IMR-90 (cell line): Measurements from ENCODE around the gene C2orf68. TPM values are rescaled to one million over a fixed set of nuclear protein-coding genes. Genes with fewer than 3 reads are reported as not detected.

Experiments used
- ATAC-seq: fragments of 200-7000 bp; cut with Tn5 transposase; 2 replicates; pipeline ENCODE4 v1.9.1; 2020; ENCODE audit warnings: low read depth, mild to moderate bottlenecking, moderate library complexity
- BruUV-seq: library from RNA; stranded (reverse); fragments of 400-500 nt; replicated peaks from 2 replicates; lab custom pipeline; 2021; lab: Mats Ljungman, UMichigan
- CTCF ChIA-PET: fragments of 300-600 bp; formaldehyde crosslinking; extraction: SDS; loops from one replicate; lab custom pipeline; 2021; ENCODE audit warnings: antibody characterized with exemption; lab: Yijun Ruan, JAX
- POLR2A ChIA-PET: fragments of 300-600 bp; sonication (Branson Sonifier 250); formaldehyde crosslinking; loops from one replicate; lab custom pipeline; 2022; ENCODE audit warnings: antibody characterized with exemption; ENCODE audit not compliant: unreplicated experiment; lab: Charles Lee
- DNase-seq: peaks from one replicate; pipeline ENCODE4 v3.0.0; 2013
- H2AFZ ChIP-seq: replicated peaks from 2 replicates; pipeline ENCODE3; 2013; ENCODE audit warnings: low read length, mild to moderate bottlenecking; ENCODE audit not compliant: poor library complexity
- H2AK5ac ChIP-seq: 2 replicates; pipeline ENCODE4 v1.6.1; 2013; ENCODE audit warnings: low read depth, low read length, inconsistent platforms
- H2AK9ac ChIP-seq: replicated peaks from 2 replicates; pipeline ENCODE3; 2013; ENCODE audit warnings: mild to moderate bottlenecking, low read depth, low read length, moderate library complexity; ENCODE audit not compliant: poor library complexity
- H2BK120ac ChIP-seq: 2 replicates; pipeline ENCODE4 v1.6.1; 2013; ENCODE audit warnings: low read depth, low read length, inconsistent platforms
- H2BK15ac ChIP-seq: 3 replicates; pipeline ENCODE4 v1.6.1; 2013; ENCODE audit warnings: low read depth, low read length, inconsistent platforms
- H2BK20ac ChIP-seq: 2 replicates; pipeline ENCODE4 v1.6.1; 2013; ENCODE audit warnings: low read depth, mild to moderate bottlenecking, inconsistent platforms, low read length, moderate library complexity
- H2BK5ac ChIP-seq: 2 replicates; pipeline ENCODE4 v1.6.1; 2013; ENCODE audit warnings: mild to moderate bottlenecking, low read depth, low read length, inconsistent platforms; ENCODE audit not compliant: poor library complexity, severe bottlenecking
- H3K14ac ChIP-seq: replicated peaks from 2 replicates; pipeline ENCODE4 v1.6.1; 2013; ENCODE audit warnings: low read depth, low read length, inconsistent platforms
- H3K18ac ChIP-seq: 2 replicates; pipeline ENCODE4 v1.6.1; 2013; ENCODE audit warnings: low read depth, low read length, control low read depth
- H3K23ac ChIP-seq: 2 replicates; pipeline ENCODE4 v1.6.1; 2013; ENCODE audit warnings: low read depth, low read length, inconsistent platforms
- H3K27ac ChIP-seq: 2 replicates; pipeline ENCODE4 v1.5.1; 2013; ENCODE audit warnings: mild to moderate bottlenecking, control low read depth, low read length; ENCODE audit not compliant: insufficient read depth
- H3K27me3 ChIP-seq: 2 replicates; pipeline ENCODE4 v1.6.1; 2013; ENCODE audit warnings: low read length; ENCODE audit not compliant: control insufficient read depth, insufficient read depth
- H3K36me3 ChIP-seq: 2 replicates; pipeline ENCODE4 v1.6.1; 2013; ENCODE audit warnings: low read length, mixed read lengths; ENCODE audit not compliant: control insufficient read depth, insufficient read depth
- H3K4ac ChIP-seq: 2 replicates; pipeline ENCODE4 v1.6.1; 2013; ENCODE audit warnings: low read depth, low read length, inconsistent platforms
- H3K4me1 ChIP-seq: 2 replicates; pipeline ENCODE4 v1.6.1; 2013; ENCODE audit warnings: low read length, mixed read lengths; ENCODE audit not compliant: control insufficient read depth, insufficient read depth
- H3K4me2 ChIP-seq: 2 replicates; pipeline ENCODE4 v1.6.1; 2013; ENCODE audit warnings: low read depth, mild to moderate bottlenecking, control low read depth, low read length, moderate library complexity
- H3K4me3 ChIP-seq: 2 replicates; pipeline ENCODE4 v1.5.1; 2013; ENCODE audit warnings: low read depth, mild to moderate bottlenecking, control low read depth, low read length, moderate library complexity; ENCODE audit not compliant: insufficient read depth
- H3K56ac ChIP-seq: 2 replicates; pipeline ENCODE4 v1.6.1; 2013; ENCODE audit warnings: low read length, inconsistent platforms; ENCODE audit not compliant: insufficient read depth; ENCODE audit errors: extremely low read depth
- H3K79me1 ChIP-seq, 2 experiments: 2 replicates each; pipeline ENCODE4 v1.6.1; 2013; ENCODE audit warnings: low read length in 2 of 2, inconsistent platforms in 1 of 2, low read depth in 1 of 2
- H3K9ac ChIP-seq: 2 replicates; pipeline ENCODE4 v1.6.1; 2013; ENCODE audit warnings: low read depth, low read length, control low read depth
- H3K9me1 ChIP-seq: 2 replicates; pipeline ENCODE4 v1.6.1; 2013; ENCODE audit warnings: low read length, inconsistent platforms; ENCODE audit not compliant: insufficient read depth
- H3K9me3 ChIP-seq: 2 replicates; pipeline ENCODE4 v1.6.1; 2013; ENCODE audit warnings: low read length; ENCODE audit not compliant: control insufficient read depth, insufficient read depth
- H4K20me1 ChIP-seq: 2 replicates; pipeline ENCODE4 v1.6.1; 2013; ENCODE audit warnings: low read length, inconsistent platforms; ENCODE audit not compliant: insufficient read depth
- H4K5ac ChIP-seq: 2 replicates; pipeline ENCODE4 v1.6.1; 2013; ENCODE audit warnings: mild to moderate bottlenecking, low read depth, low read length, control low read depth
- H4K8ac ChIP-seq, 2 experiments: 2 replicates each; pipeline ENCODE4 v1.6.1; 2013; ENCODE audit warnings: low read depth in 2 of 2, low read length in 2 of 2, control low read depth in 1 of 2, inconsistent platforms in 1 of 2
- H4K91ac ChIP-seq: 2 replicates; pipeline ENCODE4 v1.6.1; 2013; ENCODE audit warnings: low read depth, low read length, inconsistent platforms; ENCODE audit not compliant: insufficient read depth
- CEBPB ChIP-seq: IDR thresholded peaks from 2 replicates; pipeline ENCODE4 v1.6.1; 2012; ENCODE audit warnings: low read depth, low read length, improper control_type of control experiment
- CHD1 ChIP-seq: IDR thresholded peaks from 2 replicates; pipeline ENCODE4 v1.6.1; 2012; ENCODE audit warnings: low read depth, low read length, improper control_type of control experiment
- FOS ChIP-seq: fragments of 150-350 bp; IDR thresholded peaks from 2 replicates; pipeline ENCODE4 v1.6.1; 2016; ENCODE audit warnings: low read depth, low read length
- POLR2A ChIP-seq: IDR thresholded peaks from 2 replicates; pipeline ENCODE4 v1.6.1; 2012; ENCODE audit warnings: mild to moderate bottlenecking, low read depth, low read length
- RCOR1 ChIP-seq: IDR thresholded peaks from 2 replicates; pipeline ENCODE4 v1.6.1; 2012; ENCODE audit warnings: mild to moderate bottlenecking, low read length, improper control_type of control experiment; ENCODE audit not compliant: insufficient replicate concordance
- RFX5 ChIP-seq: IDR thresholded peaks from 2 replicates; pipeline ENCODE4 v1.8.0; 2012; ENCODE audit warnings: low read depth, mild to moderate bottlenecking, low read length, moderate library complexity
- SMC3 ChIP-seq: fragments of 150-350 bp; IDR thresholded peaks from 2 replicates; pipeline ENCODE4 v1.6.1; 2016; ENCODE audit warnings: low read depth, mild to moderate bottlenecking, antibody characterized with exemption, low read length, moderate library complexity
- WGBS, 2 experiments: methylation state at CpG; one replicate each; pipeline versions ENCODE4 v1.1.5 to v1.1.7; 2013; ENCODE audit warnings: missing lambda C conversion rate in 2 of 2; ENCODE audit not compliant: insufficient read length in 1 of 2; ENCODE audit errors: extremely low coverage in 2 of 2; 5-methylcytosine and 5-hydroxymethylcytosine counted together
- dilution Hi-C: fragments of 300-500 bp; cut with HindIII; formaldehyde crosslinking; loops from one replicate; pipeline ENCODE4 v1.14.3; 2018; ENCODE audit warnings: low sequenced_read_pairs; ENCODE audit not compliant: unreplicated experiment
- in situ Hi-C: fragments of 300-500 bp; cut with MboI; formaldehyde crosslinking; loops from 3 replicates; pipeline ENCODE4 v1.14.3; 2019; ENCODE audit warnings: low sequenced_read_pairs, inconsistent platforms, mixed read lengths
- intact Hi-C: fragments of 100-400 bp; cut with micrococcal nuclease; formaldehyde crosslinking; loops from 2 replicates; pipeline ENCODE4 v1.10.0; 2022
- polyA plus RNA-seq, 3 experiments: library from polyadenylated mRNA; depleted of rRNA; stranded (reverse); fragments of >200 nt; gene quantifications; 2 replicates each; pipeline ENCODE4 v1.2.3, GENCODE V29; 2012; ENCODE audit warnings: low replicate concordance in 1 of 3
- total RNA-seq: library from RNA; depleted of rRNA; stranded (reverse); fragments of >200 nt; gene quantifications from 2 replicates; pipeline ENCODE4 v1.2.3, GENCODE V29; 2012
- TF ChIP-seq, protein P1 (sequence below): fragments of 150-350 bp; IDR thresholded peaks from 2 replicates; pipeline ENCODE4 v1.6.1; 2016; ENCODE audit warnings: low read depth, mild to moderate bottlenecking, low read length, moderate library complexity, borderline replicate concordance

The C2orf68 gene
- total and polyA plus RNA-seq, 2 of the 4 experiments (the other 2 are of a cell fraction): 6.8 to 10.1 TPM

DNA sequence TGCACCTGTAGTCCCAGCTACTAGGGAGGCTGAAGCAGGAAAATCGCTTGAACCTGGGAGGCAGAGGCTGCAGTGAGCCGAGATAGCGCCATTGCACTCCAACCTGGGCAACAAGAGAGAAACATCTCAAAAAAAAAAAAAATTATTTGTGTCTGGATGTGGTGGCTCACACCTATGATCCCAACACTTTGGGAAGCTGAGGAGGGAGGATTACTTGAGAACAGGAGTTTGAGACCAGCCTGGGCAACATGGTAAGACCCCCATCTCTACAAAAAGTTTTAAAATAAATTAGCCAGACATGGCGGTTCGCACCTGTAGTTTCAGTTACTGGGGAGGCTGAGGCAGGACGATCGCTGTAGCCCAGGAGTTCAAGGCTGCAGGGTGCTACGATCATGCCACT, 36.1 kb downstream of the C2orf68 start:
- dilution Hi-C loops: no loop called here
- ChIA-PET POLR2A (no interaction called here), CTCF (no interaction called here)
- 0 out of 2 replicates have a peak, but pooled peaks cover 3% of the 10 kb centered on the region for H3K9me1 ChIP-seq
- no peak overlapping the region for H3K56ac ChIP-seq
- H3K27ac ChIP-seq: no peak overlapping the region
- H3K4ac ChIP-seq: peak overlapping the region; percentile 1; the same call in 1 of the 2 replicates
- H3K9ac ChIP-seq: no peak overlapping the region
- H2BK120ac ChIP-seq: no peak overlapping the region
- BruUV-seq: no TSS peak
- peaks cover 16% of the 10 kb centered on the region; the same call in 1 of the 2 replicates for H3K4me1 ChIP-seq
- no peak for ATAC-seq
- WGBS, 2 experiments: 93% methylated on average over 2 of the region's 8 CpGs; no CpG with 5 or more reads in 1 of the 2 experiments
- H2AK5ac ChIP-seq: 0 out of 2 replicates have a peak overlapping the region, but pooled peaks have one; percentile 16
- intact Hi-C loops: no loop called here
- H4K8ac ChIP-seq: no peak overlapping the region
- no peak overlapping the region for H3K4me2 ChIP-seq
- no peak overlapping the region for H4K91ac ChIP-seq
- H3K4me3 ChIP-seq: no peak overlapping the region
- no peak overlapping the region for H3K18ac ChIP-seq
- no peak overlapping the region for H2BK5ac ChIP-seq
- peaks cover 12% of the 10 kb centered on the region for H3K27me3 ChIP-seq
- TF ChIP-seq FOS: no peak
- no peak for TF ChIP-seq CEBPB
- no peak for TF ChIP-seq RFX5
- no peak for TF ChIP-seq POLR2A
- TF ChIP-seq CHD1: no peak
- TF ChIP-seq SMC3: no peak
- TF ChIP-seq, protein P1, sequence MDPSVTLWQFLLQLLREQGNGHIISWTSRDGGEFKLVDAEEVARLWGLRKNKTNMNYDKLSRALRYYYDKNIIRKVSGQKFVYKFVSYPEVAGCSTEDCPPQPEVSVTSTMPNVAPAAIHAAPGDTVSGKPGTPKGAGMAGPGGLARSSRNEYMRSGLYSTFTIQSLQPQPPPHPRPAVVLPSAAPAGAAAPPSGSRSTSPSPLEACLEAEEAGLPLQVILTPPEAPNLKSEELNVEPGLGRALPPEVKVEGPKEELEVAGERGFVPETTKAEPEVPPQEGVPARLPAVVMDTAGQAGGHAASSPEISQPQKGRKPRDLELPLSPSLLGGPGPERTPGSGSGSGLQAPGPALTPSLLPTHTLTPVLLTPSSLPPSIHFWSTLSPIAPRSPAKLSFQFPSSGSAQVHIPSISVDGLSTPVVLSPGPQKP: no peak
- TF ChIP-seq RCOR1: no peak
- no peaks in the 10 kb centered on the region for H3K79me1 ChIP-seq
- no peak overlapping the region for H2BK20ac ChIP-seq
- no peaks in the 10 kb centered on the region for H4K20me1 ChIP-seq
- H3K36me3 ChIP-seq: no peaks in the 10 kb centered on the region
- no peak overlapping the region for H2AK9ac ChIP-seq
- no peaks in the 10 kb centered on the region for H3K9me3 ChIP-seq
- no peak overlapping the region for H3K14ac ChIP-seq
- no peak overlapping the region for H3K23ac ChIP-seq
- in situ Hi-C loops: no loop called here
- DNase-seq: no peak
- no peak overlapping the region for H4K5ac ChIP-seq
- no peak overlapping the region for H2BK15ac ChIP-seq
- no peak overlapping the region for H2AFZ ChIP-seq
